Esophagus squamous epithelium (tissue), 4 donors: ENCODE data around the gene KPNB1.

Experiments
- POLR2A ChIP-seq, 4 donors: fragments of 450-650 bp; IDR thresholded peaks; one replicate each; pipeline ENCODE4 v1.6.1; 2017; ENCODE audit warnings: antibody characterized with exemption in 4 of 4, mild to moderate bottlenecking in 4 of 4, moderate library complexity in 3 of 4
- TF ChIP-seq, protein P1 (sequence below), 6 experiments: fragments of 450-650 bp in 4 of 6; fragments of 200-600 bp in 2 of 6; sonication (generic) in 2 of 6; IDR thresholded peaks; one replicate each; pipeline ENCODE4 v1.5.1; 2016 to 2019; ENCODE audit warnings: antibody characterized with exemption in 6 of 6, mild to moderate bottlenecking in 4 of 6, moderate library complexity in 4 of 6

DNA sequence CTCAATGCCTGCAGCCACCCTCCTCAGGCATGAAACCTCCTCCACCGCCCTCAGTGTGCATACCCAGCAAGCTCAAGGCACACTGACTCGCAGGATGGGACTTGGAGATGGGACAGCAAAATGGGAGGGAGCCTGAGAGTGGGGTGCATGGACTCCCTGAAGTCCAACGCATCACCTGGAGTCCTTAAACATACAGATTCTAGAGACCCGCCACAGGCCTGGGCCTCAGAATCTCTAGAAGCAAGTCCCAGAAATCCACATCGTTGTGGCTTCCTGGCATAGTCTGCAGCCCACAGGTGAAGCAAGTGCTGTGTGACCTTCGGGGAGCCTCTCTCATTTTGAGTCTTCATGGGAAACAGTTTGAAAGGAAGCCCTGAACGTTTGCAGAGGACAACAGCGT, 79.8 kb downstream of the KPNB1 start:
- TF ChIP-seq, protein P1, sequence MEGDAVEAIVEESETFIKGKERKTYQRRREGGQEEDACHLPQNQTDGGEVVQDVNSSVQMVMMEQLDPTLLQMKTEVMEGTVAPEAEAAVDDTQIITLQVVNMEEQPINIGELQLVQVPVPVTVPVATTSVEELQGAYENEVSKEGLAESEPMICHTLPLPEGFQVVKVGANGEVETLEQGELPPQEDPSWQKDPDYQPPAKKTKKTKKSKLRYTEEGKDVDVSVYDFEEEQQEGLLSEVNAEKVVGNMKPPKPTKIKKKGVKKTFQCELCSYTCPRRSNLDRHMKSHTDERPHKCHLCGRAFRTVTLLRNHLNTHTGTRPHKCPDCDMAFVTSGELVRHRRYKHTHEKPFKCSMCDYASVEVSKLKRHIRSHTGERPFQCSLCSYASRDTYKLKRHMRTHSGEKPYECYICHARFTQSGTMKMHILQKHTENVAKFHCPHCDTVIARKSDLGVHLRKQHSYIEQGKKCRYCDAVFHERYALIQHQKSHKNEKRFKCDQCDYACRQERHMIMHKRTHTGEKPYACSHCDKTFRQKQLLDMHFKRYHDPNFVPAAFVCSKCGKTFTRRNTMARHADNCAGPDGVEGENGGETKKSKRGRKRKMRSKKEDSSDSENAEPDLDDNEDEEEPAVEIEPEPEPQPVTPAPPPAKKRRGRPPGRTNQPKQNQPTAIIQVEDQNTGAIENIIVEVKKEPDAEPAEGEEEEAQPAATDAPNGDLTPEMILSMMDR (IDR thresholded peaks at IDR 0.05): no peak
- no peak for TF ChIP-seq POLR2A (IDR thresholded peaks at IDR 0.05)
